GM18498 (cell line): Measurements from ENCODE around the gene NCK2.

ENCODE experiments used
- ATAC-seq: cut with Tn5 transposase; IDR thresholded peaks from one replicate; pipeline ENCODE4 v1.9.1; 2021; ENCODE audit warnings: mild to moderate bottlenecking, moderate library complexity; ENCODE audit not compliant: unreplicated experiment

NCK2 gene

DNA sequence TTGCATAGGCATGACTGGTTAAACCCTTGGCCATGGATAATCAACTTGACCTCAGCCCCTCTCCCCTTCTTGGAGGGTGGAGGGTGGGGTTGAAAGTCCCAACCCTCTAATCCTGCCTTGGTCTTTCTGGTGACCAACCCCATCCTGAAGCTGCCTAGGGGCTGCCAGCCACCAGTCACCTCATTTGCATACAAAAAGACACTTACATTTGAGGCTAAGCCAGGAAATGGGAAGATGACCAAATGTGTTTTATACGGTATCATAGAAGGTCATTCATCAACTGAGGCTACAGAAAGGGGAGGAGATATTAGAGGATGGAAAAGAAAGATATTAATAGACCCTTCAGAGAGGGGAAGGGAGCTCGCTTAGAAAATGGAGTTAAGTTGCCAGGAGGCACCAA lies 96.8 kb downstream of the NCK2 start:
- ATAC-seq: no peak

DNA sequence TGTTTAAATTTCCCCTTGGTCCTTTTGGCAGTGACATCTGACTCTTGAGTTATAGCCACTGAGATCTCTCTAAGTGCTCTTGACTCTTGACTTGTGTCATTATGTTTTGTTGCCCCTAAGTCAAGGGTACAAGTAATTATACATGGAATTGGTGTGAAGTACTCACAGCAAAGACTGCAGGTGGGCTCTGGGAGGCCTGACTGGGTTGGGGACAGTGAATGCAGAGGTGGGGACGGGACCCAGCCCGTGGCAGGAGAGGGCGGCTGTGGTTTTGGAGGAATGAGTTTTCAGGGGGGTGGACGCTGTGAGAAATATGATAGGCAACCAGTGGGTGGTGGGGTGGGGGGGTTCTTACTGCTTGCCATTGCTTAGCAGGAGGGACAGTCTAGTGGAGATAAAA lies 97.8 kb downstream of the NCK2 start:
- no peak for ATAC-seq

DNA sequence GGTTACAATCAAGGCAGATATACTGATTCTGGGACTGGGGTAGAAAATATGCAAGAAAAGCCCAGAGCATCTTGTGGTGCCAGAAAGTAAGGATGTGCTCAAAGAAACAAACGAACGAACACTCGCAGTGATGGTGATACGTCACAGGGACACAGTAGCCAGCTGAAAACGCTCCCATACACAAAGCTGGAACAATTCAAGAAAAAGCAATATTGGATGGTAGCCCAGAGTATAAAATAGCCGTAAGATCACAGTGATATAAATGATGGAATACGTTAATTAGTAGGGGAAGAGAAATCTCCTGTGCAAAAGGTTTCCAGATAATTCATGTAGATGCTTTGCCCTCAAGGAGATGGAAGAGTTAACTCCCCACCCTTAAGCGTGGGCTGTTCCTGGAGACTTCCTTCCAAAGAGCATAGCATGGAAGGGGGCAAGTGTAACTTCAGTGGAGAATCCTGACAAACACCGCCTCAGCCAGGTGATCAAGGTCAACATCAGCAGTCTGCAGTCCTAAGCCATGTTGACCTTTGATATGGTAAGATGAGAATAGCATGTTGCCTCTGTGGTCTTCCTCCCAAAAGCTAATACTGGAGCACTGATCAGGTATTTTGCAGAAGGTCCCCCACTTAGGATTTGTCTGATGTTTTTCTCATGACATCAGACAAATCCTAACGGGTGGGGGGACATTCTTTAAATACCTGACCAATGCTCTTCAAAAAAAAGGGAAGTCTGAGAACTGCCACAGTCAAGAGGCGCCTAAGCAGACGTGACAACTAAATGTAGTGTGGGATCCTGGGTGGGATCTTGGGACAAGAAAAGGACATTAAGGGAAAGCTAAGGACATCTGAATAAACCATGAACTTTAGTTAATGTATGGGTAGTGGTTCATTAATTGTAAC lies 99.0 kb downstream of the NCK2 start:
- no peak for ATAC-seq

DNA sequence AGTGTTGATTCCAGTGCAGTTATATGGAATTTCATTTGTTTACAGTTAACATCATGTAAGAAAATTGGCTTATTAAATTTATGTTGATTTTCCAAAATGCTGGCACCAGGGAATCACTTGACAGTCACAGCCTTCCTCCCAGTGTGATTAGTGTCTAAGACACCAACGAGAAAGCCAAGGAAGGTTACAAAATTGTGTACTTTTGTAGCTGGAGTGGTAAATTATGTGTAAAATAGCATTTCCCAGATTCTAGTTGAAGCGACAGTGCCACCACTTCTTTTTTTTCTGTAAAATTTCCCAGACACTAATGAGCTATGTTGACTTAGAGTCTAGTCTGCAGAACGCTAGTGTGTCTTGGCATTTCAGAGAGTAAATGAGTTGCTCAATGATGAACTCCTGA lies 101.3 kb downstream of the NCK2 start:
- ATAC-seq: no peak

DNA sequence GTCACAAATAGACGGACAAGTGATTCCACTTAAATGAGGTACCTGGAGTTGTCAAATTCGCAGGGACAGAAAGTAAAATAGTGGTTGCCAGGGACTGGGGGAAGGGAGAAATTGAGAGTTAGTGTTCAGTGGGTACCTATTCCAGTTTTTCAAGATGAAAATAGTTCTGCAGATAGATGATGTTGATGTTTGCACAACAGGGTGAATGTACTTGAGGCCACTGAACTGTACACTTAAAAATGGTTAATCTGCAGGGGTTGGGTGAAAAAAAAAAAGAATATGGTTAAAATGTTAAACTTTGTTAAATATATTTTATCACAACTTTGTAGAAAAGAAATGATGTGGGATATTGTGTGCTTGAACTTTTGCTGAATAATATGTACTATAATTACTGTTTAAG lies 102.3 kb downstream of the NCK2 start:
- no peak for ATAC-seq

DNA sequence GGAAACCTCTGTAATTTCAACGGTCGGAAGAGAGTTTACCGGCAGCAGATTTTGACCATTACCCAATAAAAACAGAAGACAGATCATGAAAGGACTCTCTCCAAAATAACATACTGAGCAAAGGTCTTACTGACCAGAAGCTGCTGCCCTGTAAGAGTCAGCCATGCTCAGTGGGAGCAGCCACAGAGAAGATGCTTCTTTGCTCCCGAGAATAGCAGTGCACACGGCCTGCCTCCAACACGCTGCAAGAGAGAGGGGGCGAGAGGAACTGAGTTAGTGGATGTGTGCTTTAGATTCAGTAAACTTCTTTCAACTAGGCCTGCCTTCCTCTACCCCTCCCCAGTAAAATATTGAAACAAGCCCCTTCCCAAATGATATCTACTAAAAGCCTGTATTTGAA lies 103.7 kb downstream of the NCK2 start:
- no peak for ATAC-seq

DNA sequence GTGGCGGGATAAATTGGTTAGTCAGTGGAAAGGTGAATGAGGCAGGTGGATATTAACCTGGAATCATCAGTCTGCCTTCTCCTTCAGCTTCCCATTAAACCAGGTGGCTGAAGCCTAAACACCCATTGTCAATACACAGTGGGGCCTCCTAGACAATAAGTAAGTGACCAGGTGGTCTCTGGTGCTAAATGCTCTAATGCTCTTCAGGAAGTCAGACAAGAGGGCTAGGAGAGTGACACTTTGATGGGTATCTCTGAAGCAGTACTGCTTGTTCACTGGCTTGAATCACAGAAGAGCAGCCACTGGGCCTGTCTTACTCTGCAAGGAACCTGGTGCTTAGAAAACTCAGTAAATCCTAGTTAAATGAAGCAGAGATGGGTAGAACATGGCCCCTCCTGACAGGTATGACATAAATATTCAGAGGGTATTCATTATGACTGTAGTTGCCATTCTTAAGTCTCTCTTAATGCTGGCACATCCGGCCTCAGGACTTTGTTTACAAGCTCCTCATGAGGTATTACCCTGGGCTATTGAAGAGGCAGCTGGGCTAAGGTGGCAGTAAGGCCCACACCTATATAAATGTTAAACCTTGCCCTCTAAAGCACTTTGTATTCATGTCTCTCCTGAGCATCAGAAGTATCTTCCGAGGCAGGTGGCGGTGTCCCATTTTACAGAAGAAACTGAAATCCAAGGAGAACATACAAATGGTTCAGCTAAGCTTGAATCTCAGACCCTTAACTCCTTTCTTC lies 104.9 kb downstream of the NCK2 start:
- no peak for ATAC-seq

DNA sequence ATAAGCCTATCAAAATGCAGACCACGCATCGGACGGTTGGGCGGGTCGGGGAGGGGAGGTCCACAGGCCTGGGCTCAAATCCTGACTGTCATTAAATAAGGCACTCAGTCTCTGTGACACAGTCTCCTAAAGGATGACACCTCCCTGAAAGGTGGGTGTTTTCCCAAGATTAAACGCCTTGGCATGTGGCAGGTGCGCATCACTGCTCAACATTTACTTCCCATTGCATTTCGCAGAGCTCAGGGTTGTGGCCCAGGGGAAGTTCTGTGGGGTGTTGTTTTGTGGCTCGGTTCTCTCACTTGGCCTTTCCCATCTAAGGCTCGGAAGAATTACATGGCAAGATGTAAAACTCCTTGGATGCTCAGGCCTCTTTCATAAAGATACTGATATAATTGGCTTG lies 107.4 kb downstream of the NCK2 start:
- no peak for ATAC-seq

DNA sequence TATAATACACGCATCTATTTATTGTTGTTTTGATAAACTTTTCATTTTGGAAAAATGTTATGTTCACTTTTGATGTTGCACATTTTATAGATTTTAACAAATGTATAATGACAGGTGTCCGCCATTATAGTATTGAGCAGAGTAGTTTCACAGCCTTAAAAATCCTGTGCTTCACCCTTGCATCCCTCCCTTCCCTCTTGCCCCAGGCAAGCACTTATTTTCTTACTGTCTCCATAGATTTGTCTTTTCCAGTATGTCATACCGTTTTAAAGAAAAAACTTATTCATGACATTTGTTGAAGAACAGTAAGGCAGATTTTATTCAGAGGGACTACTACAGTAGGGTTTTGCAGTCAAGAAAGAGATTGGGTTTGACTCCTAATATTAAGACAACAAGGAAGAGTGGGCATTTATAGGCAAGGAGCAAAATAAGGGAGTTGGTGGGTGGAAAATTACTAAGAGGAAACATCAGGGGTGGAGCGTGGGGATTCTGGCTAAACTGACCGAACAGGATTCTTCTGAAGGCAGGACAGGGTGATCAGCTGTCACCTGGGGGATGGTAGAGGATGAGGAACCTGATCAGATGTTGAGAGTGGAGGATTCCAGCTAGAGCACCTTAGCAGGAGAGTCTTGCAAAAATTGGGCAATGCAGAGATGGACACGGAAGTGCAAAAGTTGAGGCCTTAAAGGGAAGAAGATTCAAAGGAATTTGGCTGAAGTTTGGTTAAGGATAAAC lies 108.8 kb downstream of the NCK2 start:
- ATAC-seq: no peak

DNA sequence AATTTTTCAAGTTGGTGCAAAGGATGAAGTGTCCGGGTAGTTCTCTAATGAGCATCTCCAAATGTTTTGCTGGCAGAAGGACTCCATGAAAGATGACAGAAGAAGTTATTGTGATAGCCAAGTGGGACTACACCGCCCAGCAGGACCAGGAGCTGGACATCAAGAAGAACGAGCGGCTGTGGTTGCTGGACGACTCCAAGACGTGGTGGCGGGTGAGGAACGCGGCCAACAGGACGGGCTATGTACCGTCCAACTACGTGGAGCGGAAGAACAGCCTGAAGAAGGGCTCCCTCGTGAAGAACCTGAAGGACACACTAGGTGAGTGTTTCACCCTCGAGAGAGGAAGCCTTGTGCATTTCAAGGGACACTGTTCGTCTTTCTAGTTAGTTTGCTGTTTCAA lies 110.3 kb downstream of the NCK2 start:
- ATAC-seq: no peak

DNA sequence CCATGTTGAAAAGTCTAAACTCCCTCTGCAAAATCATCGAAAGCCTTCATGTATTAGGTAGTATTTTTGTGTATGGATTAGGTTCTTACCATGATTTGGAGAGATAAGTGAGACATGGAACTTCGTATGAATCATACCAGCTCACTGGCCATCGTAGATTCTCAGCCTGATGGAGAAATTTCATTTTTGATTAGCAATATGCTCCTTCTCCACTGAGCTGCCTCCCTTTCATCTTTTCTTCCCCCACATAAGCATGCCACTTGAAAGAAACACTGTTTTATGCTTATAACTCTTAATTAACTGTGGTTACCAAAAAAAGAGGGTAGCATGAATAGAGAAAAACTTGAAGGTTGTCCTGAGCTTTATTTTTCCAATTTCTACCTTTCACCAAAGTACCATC lies 111.9 kb downstream of the NCK2 start:
- no peak for ATAC-seq

DNA sequence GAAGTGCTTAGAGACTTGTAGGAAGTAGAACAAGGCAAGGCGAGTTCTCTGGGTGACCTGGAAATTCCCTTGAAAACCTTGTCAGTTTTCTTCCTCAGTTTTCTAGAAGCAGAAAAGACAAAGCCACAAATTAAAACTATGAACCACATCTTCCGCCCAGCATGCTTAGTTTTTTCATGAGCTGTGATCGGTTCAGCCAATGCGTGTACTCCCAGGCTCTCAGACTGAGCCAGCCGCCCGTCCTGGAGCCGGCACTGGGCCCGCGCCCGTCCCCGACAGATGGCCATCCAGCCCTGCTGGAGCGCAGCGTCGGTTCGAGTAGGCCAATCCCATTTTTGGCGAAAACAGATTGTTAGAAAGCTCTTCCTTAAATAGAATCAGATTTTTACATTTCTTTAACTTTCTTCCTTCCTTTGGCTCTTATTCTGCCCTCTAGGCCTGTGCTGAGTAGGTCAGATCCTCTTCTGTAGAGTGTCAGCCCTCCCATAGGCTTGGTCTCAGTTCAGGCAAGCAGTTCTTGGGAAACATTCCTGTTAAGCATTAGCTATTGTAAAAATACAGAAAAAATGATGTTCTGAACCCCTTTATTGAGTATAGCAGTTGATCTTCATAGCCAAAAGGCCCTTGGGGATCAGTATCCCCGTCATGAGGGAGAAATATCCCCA lies 112.5 kb downstream of the NCK2 start:
- ATAC-seq: no peak

DNA sequence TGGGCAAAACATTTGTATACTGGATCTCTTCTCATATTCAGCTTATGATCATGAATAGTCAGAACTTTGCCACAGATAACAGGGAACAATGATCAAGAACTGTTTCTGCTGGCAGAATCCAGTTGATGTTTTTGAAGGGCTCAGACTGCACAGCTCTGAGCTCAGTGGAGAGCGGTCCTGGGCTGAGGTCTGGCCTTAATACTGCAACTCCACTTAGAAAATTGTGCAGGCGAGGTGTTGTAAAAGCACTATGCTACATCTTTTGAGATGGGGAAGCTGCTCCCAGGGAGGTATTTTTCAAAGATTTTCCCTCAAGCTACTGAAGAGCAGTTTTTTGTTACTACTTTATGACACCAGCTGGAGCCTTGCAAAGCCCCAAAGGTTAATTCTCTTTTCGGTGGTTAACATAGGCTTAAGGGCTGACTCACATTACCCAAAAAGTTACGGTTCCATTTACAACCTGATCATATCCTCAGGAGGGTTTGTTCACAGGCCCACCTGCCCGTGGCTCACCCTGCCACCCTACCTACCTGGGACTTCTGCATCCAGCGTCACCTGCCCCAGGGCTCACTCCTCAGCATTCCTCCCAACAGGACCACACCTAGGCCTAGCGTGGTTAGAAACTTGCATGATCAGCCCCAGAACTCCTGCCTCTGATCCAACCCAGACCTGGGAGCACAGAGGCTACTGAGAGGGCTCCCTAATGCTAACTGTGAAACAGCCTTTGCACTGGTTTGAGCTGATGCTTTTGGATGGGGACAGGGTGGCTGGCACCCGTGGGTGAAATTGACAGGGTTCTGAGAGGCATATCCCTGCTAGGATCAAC lies 114.4 kb downstream of the NCK2 start:
- no peak for ATAC-seq

DNA sequence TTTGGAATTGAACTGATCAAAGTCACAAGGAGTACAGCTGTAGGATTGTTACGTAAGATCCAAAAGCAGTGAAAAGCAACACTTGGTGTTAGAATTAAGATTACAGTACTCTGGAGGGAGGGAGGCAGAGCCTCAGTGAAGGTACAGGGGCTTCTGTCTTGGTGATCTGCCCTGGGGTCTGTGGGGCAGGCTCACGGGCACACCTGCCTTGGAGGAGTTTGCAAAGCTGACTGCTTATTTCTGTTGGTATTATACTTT lies 114.9 kb downstream of the NCK2 start:
- ATAC-seq: no peak

DNA sequence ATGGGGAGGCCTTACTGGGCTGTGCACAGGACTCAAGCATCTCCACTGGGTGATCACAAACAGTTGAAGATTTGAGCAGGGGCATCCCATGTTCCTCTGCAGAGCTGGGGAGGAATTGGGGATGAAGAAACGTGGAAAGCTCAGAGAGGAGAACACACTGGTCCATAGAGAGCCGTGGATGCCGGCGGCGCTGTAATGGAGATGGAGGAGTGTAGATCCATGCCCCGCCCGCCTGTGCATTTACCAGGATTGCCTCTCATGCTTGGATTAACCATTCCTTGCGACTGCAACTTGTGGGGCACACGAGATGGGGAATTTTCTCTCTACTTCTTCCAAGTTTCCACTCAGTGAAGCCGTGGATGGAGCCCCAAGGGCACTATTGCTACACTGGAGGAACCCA lies 115.9 kb downstream of the NCK2 start:
- no peak for ATAC-seq

DNA sequence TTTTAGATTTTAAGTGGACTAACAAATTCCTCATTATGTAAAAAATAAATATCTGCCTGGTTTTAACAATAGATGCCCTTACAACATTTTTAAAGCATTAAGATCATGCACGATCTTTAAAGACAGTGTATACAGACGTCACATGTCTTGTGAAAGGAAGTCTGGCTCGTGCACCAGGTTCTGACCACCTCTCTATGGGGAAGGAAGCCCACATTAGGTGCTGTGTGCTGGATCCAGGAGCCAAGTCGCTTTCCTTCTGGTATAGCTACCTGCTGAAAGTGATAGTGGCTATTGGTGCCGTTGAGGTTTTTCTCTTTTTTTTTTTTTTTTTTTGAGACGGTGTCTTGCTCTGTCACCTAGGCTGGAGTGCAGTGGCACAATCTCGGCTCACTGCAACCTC lies 116.5 kb downstream of the NCK2 start:
- no peak for ATAC-seq

DNA sequence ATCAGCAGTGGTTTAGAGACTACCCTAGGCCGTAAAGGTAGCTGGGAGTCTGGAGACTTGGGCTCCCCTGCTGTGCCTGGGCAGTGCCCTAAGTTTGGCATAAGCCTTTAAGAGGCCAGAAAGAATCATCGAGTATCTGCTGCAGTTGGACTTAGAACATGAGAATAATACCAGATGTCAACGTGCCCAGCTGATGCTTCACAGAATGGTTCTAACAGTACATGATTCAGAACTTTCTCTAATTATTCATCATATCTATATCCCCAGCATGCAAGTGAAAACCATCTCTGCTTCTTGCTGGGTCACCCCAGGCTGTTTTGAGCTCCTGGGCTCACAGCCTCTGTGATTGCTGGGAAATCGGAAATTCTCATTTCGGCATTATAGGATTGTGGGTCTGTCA lies 118.1 kb downstream of the NCK2 start:
- no peak for ATAC-seq

DNA sequence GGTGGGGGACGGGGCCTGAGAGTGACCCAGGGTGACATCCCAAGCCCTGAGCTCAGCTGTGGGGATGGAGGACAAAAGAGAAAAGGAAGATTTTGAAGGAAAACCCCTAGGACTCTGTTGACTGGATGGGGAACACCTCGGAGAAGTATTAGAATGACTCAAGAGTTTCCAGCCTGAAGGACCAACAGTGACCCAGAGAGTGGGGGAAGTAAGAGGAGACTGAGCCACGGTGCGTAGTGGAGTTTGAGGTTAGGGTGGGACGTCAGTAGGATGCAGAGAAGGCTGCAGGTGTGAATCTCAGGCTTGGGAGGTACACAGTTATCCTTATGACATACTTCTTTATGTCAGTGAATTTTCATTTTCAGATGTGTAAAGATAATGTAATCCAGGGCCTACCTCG lies 119.5 kb downstream of the NCK2 start:
- ATAC-seq: no peak

DNA sequence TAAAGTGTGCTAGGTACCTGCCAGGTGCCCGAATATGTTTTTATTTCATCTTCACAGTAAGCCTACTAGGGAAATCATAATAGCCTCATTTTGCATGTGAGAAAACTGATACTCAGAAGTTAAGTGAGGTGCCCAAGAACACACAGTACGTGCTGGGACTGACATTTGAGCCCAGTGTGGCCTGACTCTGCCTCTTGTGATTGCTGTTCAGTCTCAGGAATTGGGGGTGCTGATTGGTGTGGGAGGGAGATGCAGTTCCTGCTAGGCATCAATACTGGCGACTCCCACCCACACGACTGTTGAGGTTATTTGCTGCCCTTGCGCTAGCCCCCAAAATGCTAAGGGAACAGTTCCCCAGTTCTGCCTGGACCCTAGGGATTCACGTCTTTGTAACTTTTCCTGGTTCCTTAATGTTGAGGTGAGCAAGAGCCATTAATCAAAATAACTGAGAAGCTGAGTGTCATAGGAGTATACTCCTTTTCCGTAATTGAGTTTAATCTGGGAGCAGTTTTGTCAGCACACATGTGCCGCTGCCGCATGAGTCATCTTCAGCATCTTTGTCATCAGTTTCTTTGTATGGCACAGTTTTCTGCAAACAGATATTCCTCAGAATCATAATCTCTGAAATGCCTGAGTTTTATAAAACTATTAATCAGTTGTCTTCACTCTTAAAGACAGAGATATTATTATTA lies 120.7 kb downstream of the NCK2 start:
- ATAC-seq: no peak
